ENCODE results near the gene UMODL1.

The UMODL1 gene

GRCh38 chr21:42059721-42060120 is 11.4 kb upstream of the UMODL1 start:
- no peak overlapping the region for H3K4me3 ChIP-seq (ENCODE audit: low read length)
- no peak for DNase-seq (ENCODE audit: low read depth)
- TF ChIP-seq CTCF (IDR thresholded peaks at IDR 0.05; ENCODE audit: insufficient read depth, low read depth, low read length, missing control alignments): no peak

GRCh38 chr21:42060166-42060565 is 11.0 kb upstream of the UMODL1 start:
- no peak for DNase-seq (ENCODE audit: low read depth)
- TF ChIP-seq CTCF (IDR thresholded peaks at IDR 0.05; ENCODE audit: insufficient read depth, low read depth, low read length, missing control alignments): no peak

GRCh38 chr21:42061195-42061985 is 9.7 kb upstream of the UMODL1 start:
- no peak for TF ChIP-seq CTCF (IDR thresholded peaks at IDR 0.05; ENCODE audit: insufficient read depth, low read depth, low read length, missing control alignments)
- no peak overlapping the region for H3K4me3 ChIP-seq (ENCODE audit: low read length)
- DNase-seq (ENCODE audit: low read depth): no peak

More at GRCh38 chr21:42060166-42060565, 11.0 kb upstream of the UMODL1 start:
- no peak overlapping the region for H3K4me3 ChIP-seq (ENCODE audit: low read length)

GRCh38 chr21:42061986-42062235 is 9.2 kb upstream of the UMODL1 start:
- H3K4me3 ChIP-seq (ENCODE audit: low read length): no peak overlapping the region
- no peak for DNase-seq (ENCODE audit: low read depth)

GRCh38 chr21:42062236-42063022 is 8.7 kb upstream of the UMODL1 start:
- no peak overlapping the region for H3K4me3 ChIP-seq (ENCODE audit: low read length)

More at GRCh38 chr21:42061986-42062235, 9.2 kb upstream of the UMODL1 start:
- no peak for TF ChIP-seq CTCF (IDR thresholded peaks at IDR 0.05; ENCODE audit: insufficient read depth, low read depth, low read length, missing control alignments)

GRCh38 chr21:42063191-42063570 is 7.9 kb upstream of the UMODL1 start:
- TF ChIP-seq CTCF (IDR thresholded peaks at IDR 0.05; ENCODE audit: insufficient read depth, low read depth, low read length, missing control alignments): no peak
- no peak for DNase-seq (ENCODE audit: low read depth)
- no peak overlapping the region for H3K4me3 ChIP-seq (ENCODE audit: low read length)

More at GRCh38 chr21:42062236-42063022, 8.7 kb upstream of the UMODL1 start:
- no peak for TF ChIP-seq CTCF (IDR thresholded peaks at IDR 0.05; ENCODE audit: insufficient read depth, low read depth, low read length, missing control alignments)
- no peak for DNase-seq (ENCODE audit: low read depth)

Data from epithelial cell of esophagus (primary cell).